ENCODE measurements around the gene SPECC1. TPM values are rescaled to one million over a fixed set of nuclear protein-coding genes. Genes with fewer than 3 reads are reported as not detected.

SPECC1 gene
- total RNA-seq, 1 donor from 2014 or later, result 31.0 TPM

- intact Hi-C loops (cut with DNase I), result no loop called here
- H3K4me1 ChIP-seq, result peaks cover 7% of the 10 kb centered on the region
- ATAC-seq (no peak), DNase-seq (no peak)
- no peak for TF ChIP-seq CTCF (IDR thresholded peaks at IDR 0.05)
- no peaks in the 10 kb centered on the region for H3K27me3 ChIP-seq
- no peak overlapping the region for H3K27ac ChIP-seq
- H3K4me3 ChIP-seq, result no peak overlapping the region
- no peaks in the 10 kb centered on the region for H3K9me3 ChIP-seq
- no peaks in the 10 kb centered on the region for H3K36me3 ChIP-seq
Measured at GRCh38 chr17:20170085-20170484, 160.9 kb downstream of the SPECC1 start.

- DNase-seq (no peak), ATAC-seq (peak; percentile 86)
- Histone ChIP-seq H3K36me3 (no peaks in the 10 kb centered on the region), H3K9me3 (no peaks in the 10 kb centered on the region), H3K27me3 (no peaks in the 10 kb centered on the region), H3K4me1 (peaks cover 7% of the 10 kb centered on the region), H3K27ac (no peak overlapping the region), H3K4me3 (no peak overlapping the region)
- TF ChIP-seq CTCF (IDR thresholded peaks at IDR 0.05), result no peak
- intact Hi-C loops (cut with DNase I), result no loop called here
Measured at GRCh38 chr17:20171741-20172365, 162.7 kb downstream of the SPECC1 start.

DNA sequence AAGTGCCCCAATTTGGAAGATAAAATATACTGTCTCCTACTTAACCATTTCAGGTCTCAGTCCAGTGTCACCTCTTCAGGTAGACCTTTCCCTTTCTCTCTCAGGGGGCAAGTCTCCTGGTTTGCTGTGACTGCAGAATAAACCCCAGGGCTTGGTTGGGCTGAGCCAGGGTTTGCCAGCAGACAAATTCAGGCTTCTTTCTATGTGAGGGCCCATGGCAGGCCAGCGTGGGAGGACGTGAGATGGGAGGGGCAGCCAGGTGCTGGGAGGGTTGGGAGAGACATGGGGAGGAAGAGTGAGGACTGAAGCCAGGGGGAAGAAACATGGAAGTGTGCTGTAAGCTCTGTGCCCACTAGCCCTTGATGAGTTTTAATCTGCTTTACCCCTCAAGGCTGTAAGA is 163.2 kb downstream of the SPECC1 start:
- TF ChIP-seq CTCF (IDR thresholded peaks at IDR 0.05), result no peak
- no peak overlapping the region for H3K4me3 ChIP-seq
- H3K4me1 ChIP-seq, result peaks cover 7% of the 10 kb centered on the region
- no peaks in the 10 kb centered on the region for H3K27me3 ChIP-seq
- H3K36me3 ChIP-seq, result no peaks in the 10 kb centered on the region
- ATAC-seq (no peak), DNase-seq (no peak)
- H3K27ac ChIP-seq, result no peak overlapping the region
- H3K9me3 ChIP-seq, result no peaks in the 10 kb centered on the region
- intact Hi-C loops (cut with DNase I), result no loop called here

- no peak for DNase-seq
- TF ChIP-seq CTCF (IDR thresholded peaks at IDR 0.05), result no peak
- no peak for ATAC-seq
- no peak overlapping the region for H3K4me3 ChIP-seq
- peaks cover 7% of the 10 kb centered on the region for H3K4me1 ChIP-seq
- H3K36me3 ChIP-seq, result no peaks in the 10 kb centered on the region
- intact Hi-C loops (cut with DNase I), result no loop called here
- H3K27ac ChIP-seq, result no peak overlapping the region
- no peaks in the 10 kb centered on the region for H3K9me3 ChIP-seq
- no peaks in the 10 kb centered on the region for H3K27me3 ChIP-seq
Measured at GRCh38 chr17:20173091-20173490, 163.9 kb downstream of the SPECC1 start.

DNA sequence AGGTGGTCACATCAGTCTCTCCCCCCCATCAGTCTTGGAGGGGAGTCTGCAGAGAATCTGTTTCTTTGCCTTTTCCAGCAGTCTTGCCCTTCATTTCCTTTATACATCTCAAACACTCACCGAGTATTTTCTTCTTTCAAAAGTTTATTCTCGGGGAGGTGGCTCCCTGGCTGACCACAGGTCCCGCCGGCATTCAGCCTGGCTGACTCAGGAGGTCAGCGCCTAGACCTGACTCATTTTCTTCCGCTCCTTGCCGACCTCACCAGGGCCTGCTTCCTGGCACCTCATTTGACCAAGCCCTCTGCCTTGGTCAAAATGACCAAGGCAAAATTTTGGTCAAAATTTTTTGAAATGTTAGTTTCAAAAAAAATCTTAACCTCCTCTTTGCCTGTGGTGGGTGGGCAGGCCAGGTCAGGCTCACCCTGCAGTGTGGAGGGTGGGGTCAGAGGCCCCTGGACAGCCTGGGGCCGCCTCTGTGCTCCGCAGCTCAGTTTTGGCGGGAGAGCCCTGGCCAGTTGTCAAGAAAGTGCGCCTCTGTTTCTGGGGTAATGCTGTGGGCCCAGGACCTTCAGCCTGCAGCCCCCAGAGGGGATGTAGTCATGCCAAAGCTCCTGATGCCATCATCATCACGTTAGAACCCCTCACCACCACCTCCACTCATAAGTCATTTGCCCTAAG is 165.6 kb downstream of the SPECC1 start:
- Histone ChIP-seq H3K27ac (no peak overlapping the region), H3K4me3 (no peak overlapping the region), H3K36me3 (no peaks in the 10 kb centered on the region), H3K27me3 (no peaks in the 10 kb centered on the region), H3K4me1 (peaks cover 7% of the 10 kb centered on the region), H3K9me3 (no peaks in the 10 kb centered on the region)
- no peak for DNase-seq
- no peak for TF ChIP-seq CTCF (IDR thresholded peaks at IDR 0.05)
- intact Hi-C loops (cut with DNase I), result no loop called here
- no peak for ATAC-seq
